ENCODE measurements around the gene PSD4. TPM values are rescaled to one million over a fixed set of nuclear protein-coding genes. Genes with fewer than 3 reads are reported as not detected.

The PSD4 gene
- total RNA-seq, 4 donors from 2014 or later, result 25.1 to 62.5 (median 50.2) TPM

GRCh38 chr2:113225263-113226259 is 51.8 kb downstream of the PSD4 start:
- intact Hi-C loops (cut with DNase I), result no loop called here
- H3K27ac ChIP-seq, result no peak overlapping the region
- H3K27me3 ChIP-seq, result no peaks in the 10 kb centered on the region
- DNase-seq, result no peak
- no peaks in the 10 kb centered on the region for H3K9me3 ChIP-seq
- H3K4me1 ChIP-seq, result peaks cover 0 to under 1% (median 0%) of the 10 kb centered on the region in 3 donors
- no peak overlapping the region for H3K4me3 ChIP-seq
- no peaks in the 10 kb centered on the region for H3K36me3 ChIP-seq
- TF ChIP-seq CTCF (IDR thresholded peaks at IDR 0.05) (no peak), POLR2A (IDR thresholded peaks at IDR 0.05) (no peak)
- 59 to 63% methylated on average over 9 to 11 of the region's 12 CpGs for WGBS, 2 donors

GRCh38 chr2:113226462-113226861 is 52.7 kb downstream of the PSD4 start:
- H3K36me3 ChIP-seq, result no peaks in the 10 kb centered on the region
- H3K27ac ChIP-seq, result no peak overlapping the region
- H3K4me1 ChIP-seq, result no peaks in the 10 kb centered on the region
- DNase-seq, result no peak
- no peak overlapping the region for H3K4me3 ChIP-seq
- intact Hi-C loops (cut with DNase I), result no loop called here
- H3K9me3 ChIP-seq, result no peaks in the 10 kb centered on the region
- no peaks in the 10 kb centered on the region for H3K27me3 ChIP-seq
- 70 to 74% methylated on average over 4 of the region's 4 CpGs for WGBS, 2 donors
- TF ChIP-seq CTCF (IDR thresholded peaks at IDR 0.05), result no peak
- TF ChIP-seq POLR2A (IDR thresholded peaks at IDR 0.05), result no peak

GRCh38 chr2:113227290-113227689 is 53.5 kb downstream of the PSD4 start:
- no peaks in the 10 kb centered on the region for H3K4me1 ChIP-seq
- intact Hi-C loops (cut with DNase I), result no loop called here
- no peak for DNase-seq
- TF ChIP-seq CTCF (IDR thresholded peaks at IDR 0.05) (no peak), POLR2A (IDR thresholded peaks at IDR 0.05) (no peak)
- H3K9me3 ChIP-seq, result no peaks in the 10 kb centered on the region
- 83 to 85% methylated on average over 1 of the region's 1 CpG for WGBS, 2 donors
- H3K4me3 ChIP-seq, result no peak overlapping the region
- no peaks in the 10 kb centered on the region for H3K27me3 ChIP-seq
- no peak overlapping the region for H3K27ac ChIP-seq
- H3K36me3 ChIP-seq, result no peaks in the 10 kb centered on the region

- Histone ChIP-seq H3K36me3 (no peaks in the 10 kb centered on the region), H3K9me3 (no peaks in the 10 kb centered on the region), H3K4me1 (no peaks in the 10 kb centered on the region), H3K27me3 (no peaks in the 10 kb centered on the region), H3K4me3 (no peak overlapping the region), H3K27ac (no peak overlapping the region)
- DNase-seq, result no peak
- WGBS, 2 donors, result 71 to 80% methylated on average over 3 of the region's 3 CpGs
- TF ChIP-seq CTCF (IDR thresholded peaks at IDR 0.05), result no peak
- no peak for TF ChIP-seq POLR2A (IDR thresholded peaks at IDR 0.05)
- intact Hi-C loops (cut with DNase I), result no loop called here
Measured at GRCh38 chr2:113227698-113228097, 53.9 kb downstream of the PSD4 start.

- Histone ChIP-seq H3K36me3 (no peaks in the 10 kb centered on the region), H3K27me3 (no peaks in the 10 kb centered on the region), H3K4me3 (no peak overlapping the region), H3K27ac (no peak overlapping the region), H3K9me3 (no peaks in the 10 kb centered on the region), H3K4me1 (no peaks in the 10 kb centered on the region)
- TF ChIP-seq CTCF (IDR thresholded peaks at IDR 0.05) (no peak), POLR2A (IDR thresholded peaks at IDR 0.05) (no peak)
- intact Hi-C loops (cut with DNase I), result no loop called here
- no peak for DNase-seq
- 67 to 70% methylated on average over 1 of the region's 1 CpG for WGBS, 2 donors
Measured at GRCh38 chr2:113228351-113228750, 54.6 kb downstream of the PSD4 start.

All from esophagus squamous epithelium (tissue), 5 donors.